HG03558 (cell line): Measurements from ENCODE around the gene CDKL4.
"Not testable (repeated sequence)": the region's sequence is repeated elsewhere in the genome, so short reads cannot be mapped to it uniquely, and the experiment has no call there.

ENCODE experiments used
- ATAC-seq: cut with Tn5 transposase; IDR thresholded peaks from one replicate; pipeline ENCODE4 v1.9.1; 2021; ENCODE audit warnings: moderate number of reproducible peaks; ENCODE audit not compliant: unreplicated experiment; ENCODE audit errors: extremely low read depth

Gene CDKL4

GRCh38 chr2:39181297-39181696 is 62.5 kb downstream of the CDKL4 start:
- ATAC-seq, result no peak

GRCh38 chr2:39179974-39180960 is 63.5 kb downstream of the CDKL4 start:
- no peak for ATAC-seq

DNA sequence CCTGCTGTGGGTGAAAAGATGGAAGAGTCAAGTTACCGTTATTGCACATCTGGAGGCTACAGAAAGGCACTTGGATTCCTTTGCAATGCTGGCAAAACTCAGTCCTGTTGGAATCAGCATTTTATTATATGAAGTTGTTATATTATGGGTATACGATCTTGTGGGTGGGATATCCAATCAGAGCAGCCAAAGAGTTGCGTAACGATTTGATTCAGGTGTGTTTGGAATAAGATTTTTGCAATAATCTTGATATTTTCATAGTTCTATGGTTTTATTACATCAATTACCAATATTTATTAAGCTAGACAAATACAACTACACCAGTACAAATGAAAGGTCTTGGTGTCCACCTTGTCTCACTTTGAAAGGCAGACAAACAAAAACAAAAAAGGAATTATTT is 65.0 kb downstream of the CDKL4 start:
- ATAC-seq, result no peak

DNA sequence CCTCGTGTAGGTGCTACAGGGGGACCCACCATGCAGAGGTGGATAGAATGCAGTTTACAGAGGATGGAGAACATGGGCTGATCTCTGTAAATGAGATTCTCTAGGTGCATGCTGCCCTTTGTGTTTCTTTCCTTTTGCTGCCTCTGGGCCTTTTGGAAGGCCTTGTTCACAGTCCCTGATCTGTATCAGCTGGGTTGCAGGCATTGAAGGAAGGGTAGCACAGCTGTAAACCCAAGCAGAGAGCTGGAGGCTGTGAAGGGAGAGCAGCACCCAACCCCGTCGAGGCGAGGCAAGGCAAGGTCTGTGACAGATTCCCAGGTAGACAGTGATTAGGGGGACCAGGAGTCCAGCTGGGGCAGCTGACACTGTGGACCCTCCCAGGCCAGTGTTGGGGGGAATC is 66.8 kb downstream of the CDKL4 start:
- ATAC-seq, result no peak

DNA sequence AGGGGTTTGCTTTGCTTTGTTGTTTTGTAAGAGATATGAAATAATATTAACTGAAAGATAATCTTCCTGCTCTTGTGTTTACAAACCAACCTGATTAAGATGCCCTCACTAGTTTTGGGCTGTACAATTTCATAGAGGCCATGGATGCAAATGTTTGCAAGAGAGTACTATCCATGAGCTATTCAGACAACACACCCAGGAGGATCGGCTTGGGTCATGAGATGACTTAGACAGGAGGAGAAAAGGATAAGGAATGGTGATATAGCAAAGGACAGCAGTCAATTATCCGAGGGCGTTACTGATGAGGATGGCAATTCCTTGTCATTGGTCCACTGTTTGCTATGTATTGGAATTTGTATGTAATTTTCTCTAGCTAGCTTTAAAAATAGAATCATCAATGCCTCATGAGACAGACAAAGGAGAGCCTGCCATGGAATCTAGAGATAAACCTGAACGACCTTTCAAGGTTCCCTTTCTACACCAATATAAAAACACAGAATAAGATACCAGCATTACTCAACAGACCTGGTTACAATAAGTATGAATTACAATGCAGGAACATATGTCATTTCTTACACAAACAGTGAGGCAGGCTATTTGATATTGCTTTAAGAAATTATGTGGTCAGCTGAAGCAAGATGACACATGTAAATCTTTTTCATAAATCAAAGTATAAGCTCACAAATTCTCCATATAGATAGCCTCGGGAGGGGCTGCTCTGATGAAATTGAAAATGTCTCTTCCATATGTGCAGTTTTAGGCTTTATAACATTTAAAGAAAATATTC is 68.6 kb downstream of the CDKL4 start:
- ATAC-seq, result no peak

DNA sequence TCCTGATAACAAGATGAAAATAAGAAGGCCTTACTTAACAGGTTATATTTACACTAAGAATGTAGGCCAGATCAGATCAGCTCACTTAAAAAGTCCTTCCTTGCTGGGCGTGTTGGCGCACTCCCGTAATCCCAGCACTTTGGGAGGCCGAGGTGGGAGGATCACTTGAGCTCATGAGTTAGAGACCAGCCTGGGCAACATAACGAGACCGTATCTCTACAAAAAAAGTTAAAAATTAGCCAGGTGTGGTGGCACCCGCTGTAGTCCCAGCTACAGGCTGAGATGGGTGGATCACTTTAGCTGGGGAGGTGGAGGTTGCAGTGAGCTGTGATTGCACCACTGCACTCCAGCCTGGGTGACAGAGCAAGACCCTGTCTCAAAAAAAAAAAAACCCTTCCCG is 69.7 kb downstream of the CDKL4 start:
- ATAC-seq, result no peak

DNA sequence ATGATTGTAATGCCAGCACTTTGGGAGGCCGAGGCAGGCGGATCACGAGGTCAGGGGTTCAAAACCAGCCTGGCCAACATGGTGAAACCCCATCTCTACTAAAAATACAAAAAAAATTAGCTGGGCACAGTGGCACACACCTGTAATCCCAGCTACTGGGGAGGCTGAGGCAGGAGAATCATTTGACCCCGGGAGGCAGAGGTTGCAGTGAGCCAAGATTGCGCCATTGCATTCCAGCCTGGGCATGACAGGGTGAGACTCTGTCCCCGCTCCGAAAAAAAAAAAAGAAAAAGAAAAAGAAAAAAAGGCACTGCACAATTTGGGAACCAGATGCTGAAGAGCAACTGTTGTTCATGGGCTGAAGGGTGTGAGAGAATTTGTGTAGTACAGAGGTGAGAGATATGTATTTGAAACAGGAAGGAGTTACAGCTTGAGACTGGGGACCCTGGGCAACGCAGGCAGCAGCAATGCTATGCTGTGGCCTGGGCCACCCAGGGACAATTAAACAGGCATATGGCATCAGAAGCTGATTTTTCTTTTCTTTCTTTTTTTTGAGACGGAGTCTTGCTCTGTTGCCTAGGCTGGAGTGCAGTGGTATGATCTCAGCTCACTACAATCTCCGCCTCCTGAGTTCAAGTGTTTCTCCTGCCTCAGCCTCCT is 71.6 kb downstream of the CDKL4 start:
- ATAC-seq, result not testable (repeated sequence)

DNA sequence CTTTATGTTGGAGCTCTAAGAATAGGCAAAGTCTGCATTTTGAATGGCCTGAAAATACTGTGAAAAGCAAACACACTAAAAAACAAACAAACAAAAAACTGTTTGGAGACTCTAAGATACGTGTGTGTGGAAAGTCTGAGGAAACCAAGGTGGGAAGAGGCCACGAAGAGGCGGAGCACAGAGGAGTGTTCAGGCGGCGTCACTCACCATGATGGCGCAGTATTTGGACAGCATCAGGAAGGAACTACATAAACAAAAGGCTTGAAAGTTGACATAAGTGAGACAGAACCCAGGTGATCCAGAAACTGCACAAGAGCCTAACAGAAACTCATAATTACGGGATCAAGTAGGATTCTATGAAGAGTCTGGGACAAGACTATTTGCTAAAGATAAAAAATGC is 72.1 kb downstream of the CDKL4 start:
- ATAC-seq, result no peak

- ATAC-seq, result no peak
Measured at GRCh38 chr2:39164089-39164488, 79.7 kb downstream of the CDKL4 start.

- no peak for ATAC-seq
Measured at GRCh38 chr2:39160982-39161381, 82.8 kb downstream of the CDKL4 start.

DNA sequence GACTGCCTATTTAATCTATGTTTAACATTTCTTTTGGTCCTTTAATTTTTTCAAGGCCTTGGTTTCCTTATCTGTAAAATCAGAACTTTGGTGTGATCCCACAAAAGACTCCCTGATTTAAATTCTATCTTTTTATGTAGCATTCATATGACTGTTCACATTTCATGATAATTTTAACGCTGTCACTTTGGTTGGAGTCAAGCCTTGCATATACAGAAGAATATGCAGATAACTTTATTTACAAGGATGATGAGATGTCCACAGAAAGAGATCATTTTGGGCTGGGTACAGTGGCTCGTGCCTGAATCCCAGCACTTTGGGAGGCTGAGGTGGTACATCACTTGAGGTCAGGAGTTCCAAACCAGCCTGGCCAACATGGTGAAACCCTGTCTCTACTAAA is 84.5 kb downstream of the CDKL4 start:
- no peak for ATAC-seq

- no peak for ATAC-seq
Measured at GRCh38 chr2:39158351-39158750, 85.4 kb downstream of the CDKL4 start.

DNA sequence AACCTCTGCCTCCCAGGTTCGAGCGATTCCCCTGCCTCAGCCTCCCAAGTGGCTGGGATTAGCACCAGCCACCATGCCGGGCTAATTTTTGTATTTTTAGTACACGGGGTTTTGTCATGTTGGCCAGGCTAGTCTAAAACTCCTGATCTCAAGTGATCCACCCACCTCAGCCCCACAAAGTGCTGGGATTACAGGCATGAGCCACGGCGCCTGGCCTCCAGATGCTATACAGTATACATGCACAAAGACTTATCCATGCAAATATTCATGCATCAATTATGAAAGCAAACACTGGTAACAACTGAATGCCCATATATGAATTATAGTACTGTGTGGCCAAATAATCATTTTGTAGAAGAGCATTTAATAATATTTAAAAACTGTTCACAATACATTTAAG is 86.9 kb downstream of the CDKL4 start:
- ATAC-seq, result no peak

GRCh38 chr2:39156107-39156506 is 87.7 kb downstream of the CDKL4 start:
- ATAC-seq, result no peak

- not testable (repeated sequence) for ATAC-seq
Measured at GRCh38 chr2:39155573-39155972, 88.2 kb downstream of the CDKL4 start.

- ATAC-seq, result no peak
Measured at GRCh38 chr2:39154944-39155343, 88.8 kb downstream of the CDKL4 start.

GRCh38 chr2:39153312-39153711 is 90.5 kb downstream of the CDKL4 start:
- no peak for ATAC-seq

DNA sequence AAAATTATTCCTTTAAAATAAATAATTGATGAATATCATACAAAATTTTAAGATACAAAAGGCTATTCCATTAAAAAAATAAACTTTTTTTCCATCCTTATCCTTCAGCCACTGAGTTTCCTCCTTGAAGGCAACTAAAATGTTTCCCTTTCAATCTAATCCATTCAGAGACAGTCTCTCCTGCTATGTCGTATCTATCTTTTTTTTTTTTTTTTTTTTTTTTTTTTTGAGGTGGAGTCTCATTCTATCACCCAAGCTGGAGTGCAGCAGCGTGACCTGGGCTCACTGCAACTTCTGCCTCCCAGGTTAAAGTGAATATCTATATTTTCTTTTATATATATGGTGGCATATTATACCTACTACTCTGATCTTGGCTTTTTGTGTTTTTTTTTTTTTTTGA is 91.3 kb downstream of the CDKL4 start:
- ATAC-seq, result no peak

- no peak for ATAC-seq
Measured at GRCh38 chr2:39150890-39151497, 92.8 kb downstream of the CDKL4 start.

DNA sequence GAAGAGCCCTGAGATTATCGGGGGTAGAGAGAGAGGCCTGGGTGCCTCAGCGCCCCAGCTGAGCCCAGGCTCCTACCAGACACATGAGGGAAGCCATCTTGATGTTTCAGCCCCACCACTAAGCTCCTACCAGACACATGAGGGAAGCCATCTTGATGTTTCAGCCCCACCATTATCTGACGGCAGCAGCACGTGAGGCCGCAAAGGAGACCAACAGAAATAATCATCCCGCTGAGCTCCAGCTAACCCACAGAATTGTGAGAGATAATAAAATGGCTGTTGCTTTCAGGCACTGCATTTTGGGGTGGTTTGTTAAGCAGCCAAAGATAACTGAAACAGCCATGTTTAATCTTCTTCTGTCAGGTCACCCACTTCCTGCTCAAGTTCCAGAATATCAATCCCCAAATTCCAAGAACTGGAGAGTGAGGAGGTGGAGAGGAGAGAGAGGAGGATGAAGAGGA is 93.6 kb downstream of the CDKL4 start:
- ATAC-seq, result no peak
